Limb (tissue), 2 donors: ENCODE results near the gene PCID2.
A peak's percentile ranks its signal among the peaks of the same experiment; 100 is the strongest.

Source experiments
- DNase-seq, 2 donors: peaks; one replicate each; pipeline ENCODE4 v3.0.0-alpha.2; 2016; ENCODE audit errors: extremely low spot score in 2 of 2

PCID2 gene

DNA sequence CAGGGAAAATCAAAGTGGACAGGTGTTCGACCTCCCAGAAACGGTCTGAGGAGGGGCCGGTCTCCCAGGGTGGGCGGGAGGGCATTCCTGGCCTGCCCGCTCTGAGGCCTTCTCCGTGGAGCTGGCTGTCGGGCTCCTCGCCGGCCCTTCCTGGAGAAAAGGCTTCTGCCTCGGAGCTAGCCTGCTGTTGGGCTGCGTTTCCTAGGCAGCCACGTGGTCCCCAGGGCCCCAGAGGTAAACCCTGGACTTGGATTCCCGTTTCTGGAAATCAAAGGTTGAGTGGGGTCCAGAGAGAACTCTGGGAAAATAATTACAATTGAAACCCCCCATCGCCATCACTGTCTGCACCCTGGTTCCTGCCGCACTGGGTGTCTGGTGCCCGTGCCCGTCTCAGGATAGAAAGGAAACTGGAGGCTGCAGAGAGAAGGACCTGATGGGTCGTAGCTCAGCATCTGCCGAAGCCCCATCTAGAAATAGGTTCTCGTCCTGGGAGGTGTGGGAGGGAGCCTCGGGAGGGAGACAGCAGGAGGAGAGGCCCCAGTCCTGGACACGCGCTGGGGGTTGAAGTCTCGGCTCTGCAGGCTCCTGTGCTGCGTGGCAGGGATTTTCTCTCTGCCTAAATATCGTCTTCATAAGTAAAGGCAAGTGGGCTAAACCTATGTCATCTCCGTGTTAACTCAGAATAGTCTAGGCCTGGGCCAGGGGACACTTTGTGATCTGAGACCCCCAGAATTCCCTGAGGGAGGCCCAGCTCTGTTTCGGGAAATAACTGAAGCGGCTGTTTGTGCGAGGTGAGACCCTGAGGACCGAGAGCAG lies 57.7 kb downstream of the PCID2 start:
- DNase-seq = no peak

DNA sequence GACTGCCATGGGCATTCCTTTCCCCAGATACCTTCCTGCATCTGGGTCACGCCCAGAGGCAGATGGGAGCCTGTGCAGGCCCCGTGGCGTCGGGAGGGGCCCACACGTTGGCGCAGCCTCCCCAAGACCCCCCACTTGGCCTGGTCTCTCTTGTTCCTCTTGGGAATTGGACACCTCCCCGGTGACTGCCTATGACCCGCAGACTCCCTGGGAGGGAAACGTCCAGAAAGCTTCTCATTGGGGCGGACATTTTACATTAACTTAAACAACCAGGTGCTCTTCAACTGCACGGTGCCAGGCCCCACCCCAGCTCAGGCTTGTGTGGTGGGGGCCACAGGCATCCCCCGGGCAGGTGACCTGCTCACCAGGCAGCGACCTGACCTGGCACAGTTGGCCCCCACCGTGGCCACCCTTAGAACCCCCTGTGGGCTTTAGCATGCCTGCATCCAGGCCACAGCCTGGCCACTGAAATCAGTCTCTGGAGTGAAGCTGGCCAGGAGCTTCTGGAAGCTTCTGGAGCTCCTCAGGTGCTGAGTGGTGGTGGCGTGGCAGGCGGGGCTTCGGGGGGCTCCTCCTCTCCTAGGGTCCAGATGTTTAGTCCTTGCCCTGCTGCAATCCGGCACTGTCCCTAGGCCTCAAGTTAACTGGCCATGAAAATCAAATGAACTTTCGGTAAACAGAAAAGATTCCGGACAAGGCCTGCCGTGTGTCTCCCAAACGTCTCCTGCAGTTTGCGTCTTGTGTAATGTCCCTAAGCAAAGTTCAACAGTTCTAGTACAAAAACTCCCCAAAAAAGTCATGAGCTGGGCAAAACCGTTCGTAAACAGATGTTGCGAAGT lies 58.5 kb downstream of the PCID2 start:
- no peak for DNase-seq

DNA sequence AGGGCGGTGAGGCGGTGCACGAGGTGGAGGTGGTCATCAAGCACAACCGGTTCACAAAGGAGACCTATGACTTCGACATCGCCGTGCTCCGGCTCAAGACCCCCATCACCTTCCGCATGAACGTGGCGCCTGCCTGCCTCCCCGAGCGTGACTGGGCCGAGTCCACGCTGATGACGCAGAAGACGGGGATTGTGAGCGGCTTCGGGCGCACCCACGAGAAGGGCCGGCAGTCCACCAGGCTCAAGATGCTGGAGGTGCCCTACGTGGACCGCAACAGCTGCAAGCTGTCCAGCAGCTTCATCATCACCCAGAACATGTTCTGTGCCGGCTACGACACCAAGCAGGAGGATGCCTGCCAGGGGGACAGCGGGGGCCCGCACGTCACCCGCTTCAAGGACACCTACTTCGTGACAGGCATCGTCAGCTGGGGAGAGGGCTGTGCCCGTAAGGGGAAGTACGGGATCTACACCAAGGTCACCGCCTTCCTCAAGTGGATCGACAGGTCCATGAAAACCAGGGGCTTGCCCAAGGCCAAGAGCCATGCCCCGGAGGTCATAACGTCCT lies 59.4 kb downstream of the PCID2 start:
- DNase-seq = no peak

DNA sequence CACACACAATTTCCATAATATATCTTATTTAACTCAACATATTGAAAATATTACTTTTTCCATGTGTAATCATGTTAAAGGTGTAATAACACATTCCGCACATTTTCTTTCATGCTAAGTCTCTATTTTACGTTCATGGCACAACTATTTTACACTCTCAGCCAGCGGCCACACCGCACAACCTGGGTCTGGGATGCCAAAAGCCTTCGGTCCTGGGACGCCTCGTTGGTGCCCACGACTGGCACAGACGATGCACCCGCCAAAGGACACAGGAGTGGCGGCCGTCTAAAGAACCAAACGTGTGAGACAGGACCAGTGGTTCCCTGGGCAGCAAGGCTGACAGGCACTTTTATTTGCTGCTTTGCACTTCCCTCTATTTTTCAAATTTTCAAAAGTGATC lies 60.1 kb downstream of the PCID2 start:
- DNase-seq = no peak

DNA sequence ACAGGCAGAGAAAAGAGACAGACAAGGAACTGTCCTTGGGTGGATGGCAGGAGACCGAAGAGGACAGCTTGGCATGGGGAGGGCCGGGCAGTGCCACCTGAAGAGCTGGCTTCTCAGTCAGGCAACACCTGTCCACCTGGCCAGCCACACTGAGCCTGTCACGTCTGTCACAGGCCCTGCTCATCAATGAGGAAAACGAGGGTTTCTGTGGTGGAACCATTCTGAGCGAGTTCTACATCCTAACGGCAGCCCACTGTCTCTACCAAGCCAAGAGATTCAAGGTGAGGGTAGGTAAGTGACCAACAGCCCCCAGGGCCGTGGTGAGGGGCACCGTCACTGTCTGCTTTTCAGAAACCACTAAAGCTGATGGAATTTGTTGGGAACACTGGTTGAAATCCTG lies 61.3 kb downstream of the PCID2 start:
- DNase-seq = no peak

DNA sequence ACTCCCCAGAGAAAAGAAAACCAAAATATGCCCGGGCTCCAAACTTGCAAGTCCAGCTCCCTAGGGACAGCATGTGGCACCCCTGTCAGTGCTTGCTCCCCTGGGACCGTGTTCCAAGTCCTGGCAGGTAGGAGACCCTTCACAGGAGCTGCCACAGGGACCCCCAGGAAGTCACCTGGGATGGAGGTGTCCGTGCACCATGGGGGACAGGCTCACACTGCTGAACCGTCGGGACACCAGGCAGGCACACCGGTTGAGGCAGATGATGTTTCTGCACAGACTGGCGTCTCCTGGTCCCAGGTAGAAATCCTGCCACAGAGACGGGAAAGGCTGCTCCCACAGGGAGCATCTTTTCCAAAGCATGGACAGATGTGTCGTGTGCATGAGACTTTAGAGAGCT lies 61.7 kb downstream of the PCID2 start:
- DNase-seq = no peak

DNA sequence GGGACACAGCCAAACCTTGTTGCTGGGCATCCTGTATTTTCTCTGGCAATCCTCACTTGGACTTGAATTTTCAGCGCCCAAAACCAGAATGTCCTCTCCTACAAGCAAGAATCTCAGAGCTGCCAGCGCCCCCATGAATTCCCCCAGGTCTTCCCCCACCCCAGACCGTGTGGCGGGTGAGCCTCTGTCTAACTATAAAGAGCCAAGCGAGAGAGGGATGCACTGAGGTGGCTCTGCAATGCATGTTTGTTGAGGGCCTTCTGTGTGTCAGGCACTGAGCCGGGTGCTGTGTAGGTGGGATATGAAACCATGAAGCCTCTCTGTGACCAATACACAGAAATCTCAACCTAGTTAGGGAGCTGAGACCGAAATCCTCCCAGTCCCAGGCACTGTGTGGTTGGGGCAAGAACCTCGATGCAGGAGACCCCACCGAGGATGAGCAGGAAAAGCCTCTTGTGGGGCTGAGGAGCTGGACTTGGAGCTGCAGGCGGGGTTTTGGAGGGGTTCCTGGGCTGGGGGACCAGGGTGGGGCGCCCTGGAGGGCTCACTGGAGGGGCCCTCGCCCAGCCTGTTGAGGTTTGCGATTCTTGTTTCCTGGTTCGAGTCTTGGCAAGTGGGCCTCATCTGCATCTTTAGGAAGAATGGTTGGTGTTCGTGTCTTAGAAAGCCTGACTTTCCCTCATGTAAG lies 62.4 kb downstream of the PCID2 start:
- no peak for DNase-seq

DNA sequence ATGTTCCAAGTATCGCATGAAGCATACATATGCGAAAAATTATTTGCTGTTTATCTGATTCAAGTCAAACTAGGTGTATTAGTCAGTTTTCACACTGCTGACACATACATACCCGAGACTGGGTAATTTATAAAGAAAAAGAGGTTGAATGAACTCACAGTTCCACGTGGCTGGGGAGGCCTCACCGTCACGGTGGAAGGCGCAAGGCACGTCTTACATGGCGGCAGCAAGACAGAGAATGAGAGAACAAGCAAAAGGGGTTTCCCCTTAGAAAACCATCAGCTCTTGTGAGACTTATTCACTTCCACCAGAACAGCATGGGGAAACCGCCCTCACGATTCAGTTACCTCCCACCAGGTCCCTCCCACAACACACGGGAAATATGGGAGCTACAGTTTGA lies 63.0 kb downstream of the PCID2 start:
- DNase-seq = no peak

DNA sequence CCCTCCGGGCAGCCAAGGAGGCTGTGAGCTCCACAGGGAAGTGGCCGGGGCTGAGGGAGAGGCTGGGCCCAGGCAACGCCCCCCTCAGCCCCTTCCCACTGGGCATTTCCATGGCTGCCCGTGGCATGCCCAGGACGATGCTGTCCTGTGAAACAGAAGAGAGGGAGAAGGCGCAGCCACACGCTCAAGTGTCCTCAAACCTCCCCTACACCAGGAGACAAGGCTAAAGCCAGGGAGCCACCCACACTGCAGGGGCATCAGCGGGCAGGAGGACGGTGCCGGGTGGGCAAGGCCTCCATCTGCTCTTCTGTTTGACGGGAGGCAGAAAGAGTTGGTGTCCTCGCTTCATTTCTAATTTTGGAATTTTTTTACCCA lies 64.2 kb downstream of the PCID2 start:
- DNase-seq = no peak

DNA sequence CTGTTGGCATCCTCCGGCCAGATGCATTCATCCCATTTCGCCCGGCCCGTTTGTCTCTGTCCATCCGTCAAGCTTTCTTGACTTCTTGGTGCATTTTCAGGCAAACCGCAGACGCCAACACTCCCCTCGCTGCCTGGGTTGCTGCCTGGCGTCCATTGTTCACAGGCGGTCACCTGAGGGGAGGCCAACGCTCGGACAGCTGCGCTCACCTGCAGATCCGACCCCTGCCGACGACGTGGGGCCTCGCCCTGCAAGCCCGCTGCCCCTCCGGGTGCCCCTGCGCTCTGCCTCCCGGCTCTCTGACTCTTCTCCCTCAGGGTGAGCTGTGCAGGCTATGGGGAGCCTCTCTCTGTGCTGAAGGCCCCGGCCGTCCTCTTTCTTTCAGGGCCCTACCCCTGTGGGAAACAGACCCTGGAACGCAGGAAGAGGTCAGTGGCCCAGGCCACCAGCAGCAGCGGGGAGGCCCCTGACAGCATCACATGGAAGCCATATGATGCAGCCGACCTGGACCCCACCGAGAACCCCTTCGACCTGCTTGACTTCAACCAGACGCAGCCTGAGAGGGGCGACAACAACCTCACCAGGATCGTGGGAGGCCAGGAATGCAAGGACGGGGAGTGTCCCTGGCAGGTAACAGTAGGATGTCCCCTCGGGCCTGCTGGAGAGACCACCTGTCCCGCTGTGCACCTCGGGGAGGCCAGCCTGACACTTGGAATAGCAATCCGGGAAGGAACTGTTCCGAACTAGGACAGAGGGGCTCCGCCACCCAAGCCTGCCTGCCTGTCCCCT lies 64.8 kb downstream of the PCID2 start:
- peak in 1 of 2 donors; percentile 21 for DNase-seq

DNA sequence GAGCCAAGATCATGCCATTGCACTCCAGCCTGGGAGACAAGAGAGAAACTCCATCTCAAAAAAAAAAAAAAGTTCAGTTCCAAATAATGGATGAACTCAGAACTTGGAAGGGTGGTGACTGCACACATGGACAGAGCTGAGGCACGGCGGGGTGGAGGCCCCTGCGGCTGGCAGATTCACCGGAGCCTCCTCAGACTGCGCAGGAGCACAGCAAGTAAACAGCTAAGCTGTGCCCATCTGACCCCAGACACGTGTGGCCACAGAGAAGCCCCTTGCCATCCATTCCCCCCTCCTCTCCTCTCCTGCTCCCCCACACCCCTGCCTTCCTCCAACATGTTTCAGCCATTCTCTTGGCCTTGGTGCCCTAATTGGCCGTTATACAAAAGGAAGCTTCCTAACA lies 65.6 kb downstream of the PCID2 start:
- no peak for DNase-seq

DNA sequence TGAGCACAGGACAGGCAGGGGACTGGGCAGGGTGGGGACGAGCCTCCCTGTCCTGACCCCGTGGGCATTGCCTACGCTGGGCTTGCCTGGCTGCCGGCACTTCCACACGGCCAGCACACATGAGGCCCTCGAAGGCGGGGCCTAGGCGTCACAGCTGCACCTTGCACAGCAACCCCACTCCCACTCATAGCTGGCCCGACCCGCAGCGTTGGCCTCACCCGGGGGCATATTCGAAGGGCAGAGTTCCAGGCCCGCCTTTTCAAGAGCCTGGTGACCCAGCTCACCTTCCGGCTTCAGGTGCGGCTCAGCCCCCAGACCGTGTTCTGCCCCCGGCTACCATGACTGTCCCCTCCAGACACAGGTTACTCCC lies 66.9 kb downstream of the PCID2 start:
- peak in 1 of 2 donors; percentile 13 for DNase-seq

DNA sequence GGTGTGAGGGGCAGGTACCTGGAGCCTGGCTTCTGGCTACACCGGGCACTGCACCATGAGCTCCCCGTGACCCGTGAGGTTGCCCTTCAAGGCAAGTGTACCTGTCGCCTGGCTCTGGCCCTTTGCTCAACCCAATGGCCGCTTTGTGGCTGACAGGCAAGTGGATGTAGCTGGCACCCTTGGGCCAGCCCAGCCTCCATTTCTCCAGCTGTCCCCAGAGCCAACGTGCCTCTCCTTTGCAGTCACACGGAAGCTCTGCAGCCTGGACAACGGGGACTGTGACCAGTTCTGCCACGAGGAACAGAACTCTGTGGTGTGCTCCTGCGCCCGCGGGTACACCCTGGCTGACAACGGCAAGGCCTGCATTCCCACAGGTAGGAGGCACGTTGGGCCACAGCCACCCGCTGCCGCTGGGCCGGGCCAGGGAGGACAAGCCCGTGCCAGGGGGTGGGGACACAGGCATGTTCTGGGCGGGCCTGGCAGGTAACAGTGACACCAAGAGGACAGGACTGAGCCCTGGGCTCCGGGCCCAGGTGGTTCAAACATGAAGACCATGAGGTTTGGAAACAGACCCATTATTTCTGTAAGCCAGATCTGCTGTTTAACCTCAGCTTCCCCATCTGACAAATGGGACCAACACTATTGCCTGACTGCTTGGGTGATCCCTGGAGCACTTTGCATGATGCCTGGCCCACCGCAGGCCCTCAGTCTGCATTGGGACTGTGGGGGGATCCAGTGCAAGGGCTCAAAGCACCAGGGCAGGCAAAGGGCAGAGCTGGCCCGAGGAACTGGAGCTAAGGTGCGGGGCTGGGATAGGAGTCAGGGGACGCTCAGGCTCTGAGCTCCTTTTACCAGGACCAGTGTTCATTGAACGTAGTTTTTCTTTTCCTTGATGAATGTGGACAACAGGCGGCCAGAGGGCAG lies 67.5 kb downstream of the PCID2 start:
- DNase-seq = peak in 1 of 2 donors; percentile 20

DNA sequence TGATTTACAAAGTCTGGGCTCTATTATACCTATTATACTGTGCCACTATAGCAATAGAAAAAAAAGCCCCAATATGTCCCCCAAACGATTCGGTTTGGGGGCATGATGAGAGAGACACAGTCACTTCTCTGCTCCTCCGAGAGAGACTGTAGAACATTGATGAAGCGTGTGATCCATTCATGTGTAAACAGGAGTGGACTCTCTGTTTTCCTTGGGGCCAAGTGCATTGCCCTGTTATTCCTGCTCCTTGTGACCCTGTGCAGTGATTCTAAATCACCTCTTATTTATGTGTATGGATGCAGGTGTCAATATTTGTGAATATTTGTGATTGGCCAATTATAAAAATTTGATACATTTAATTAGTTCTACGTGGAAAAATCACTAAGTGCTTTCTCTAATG lies 68.9 kb downstream of the PCID2 start:
- no peak for DNase-seq

DNA sequence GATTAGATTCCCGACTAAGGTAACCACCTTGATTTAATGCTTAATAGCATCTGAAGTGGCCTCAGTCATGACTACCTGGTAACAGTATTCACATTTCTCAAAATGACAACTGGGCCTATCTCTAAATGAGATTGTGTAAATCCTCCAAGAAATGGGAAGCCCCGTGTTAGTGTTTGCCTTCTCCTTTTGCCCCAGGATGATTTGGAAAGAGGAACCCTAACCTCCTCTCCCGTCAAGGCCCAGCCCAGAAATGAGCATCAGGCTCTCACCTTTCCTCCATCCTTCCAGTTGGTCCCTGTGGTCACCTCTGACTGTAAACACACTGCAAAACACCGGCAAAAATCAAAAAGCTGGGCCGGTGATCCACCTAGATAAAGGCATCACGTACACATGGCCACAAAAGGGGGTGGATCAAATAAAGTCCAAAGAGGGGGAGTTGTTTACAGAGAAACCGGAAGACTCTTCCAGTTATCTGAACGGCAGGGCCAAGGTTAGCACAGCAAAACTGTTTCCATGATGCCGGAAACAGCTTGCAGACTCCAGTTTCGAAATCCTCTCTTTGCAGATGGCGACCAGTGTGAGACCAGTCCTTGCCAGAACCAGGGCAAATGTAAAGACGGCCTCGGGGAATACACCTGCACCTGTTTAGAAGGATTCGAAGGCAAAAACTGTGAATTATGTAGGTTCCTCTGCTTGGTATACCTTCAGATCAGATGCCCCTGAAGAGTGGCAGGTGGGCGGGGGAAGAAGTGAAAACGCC lies 69.5 kb downstream of the PCID2 start:
- DNase-seq = peak in 1 of 2 donors; percentile 7

DNA sequence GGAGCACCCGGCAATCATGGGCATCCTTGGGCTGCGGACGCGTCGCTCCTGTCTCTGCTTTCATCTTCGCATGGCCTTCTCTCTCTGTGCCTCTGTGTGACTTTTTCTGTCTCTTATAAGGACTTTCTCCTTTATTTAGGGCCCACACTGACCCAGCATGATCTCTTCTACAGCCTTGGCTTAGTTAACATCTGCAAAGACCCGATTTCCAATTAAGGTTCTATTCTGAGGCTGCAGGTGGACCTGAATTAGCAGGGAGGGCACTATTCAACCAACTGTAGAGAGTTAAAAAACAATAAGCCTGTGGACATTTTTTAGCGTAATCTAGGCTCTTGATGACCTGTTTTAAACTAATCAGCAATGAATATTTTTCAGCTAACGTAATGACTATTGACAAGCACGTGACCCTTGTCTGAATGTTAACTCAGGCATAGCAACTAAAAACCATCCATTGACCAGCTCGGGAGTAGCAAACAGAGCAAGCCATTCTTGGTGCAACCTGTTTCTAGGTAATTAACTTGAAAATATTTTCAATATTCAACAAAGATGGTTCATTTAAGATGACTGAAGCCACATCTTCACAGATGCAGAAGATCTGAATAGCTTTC lies 70.7 kb downstream of the PCID2 start:
- no peak for DNase-seq

DNA sequence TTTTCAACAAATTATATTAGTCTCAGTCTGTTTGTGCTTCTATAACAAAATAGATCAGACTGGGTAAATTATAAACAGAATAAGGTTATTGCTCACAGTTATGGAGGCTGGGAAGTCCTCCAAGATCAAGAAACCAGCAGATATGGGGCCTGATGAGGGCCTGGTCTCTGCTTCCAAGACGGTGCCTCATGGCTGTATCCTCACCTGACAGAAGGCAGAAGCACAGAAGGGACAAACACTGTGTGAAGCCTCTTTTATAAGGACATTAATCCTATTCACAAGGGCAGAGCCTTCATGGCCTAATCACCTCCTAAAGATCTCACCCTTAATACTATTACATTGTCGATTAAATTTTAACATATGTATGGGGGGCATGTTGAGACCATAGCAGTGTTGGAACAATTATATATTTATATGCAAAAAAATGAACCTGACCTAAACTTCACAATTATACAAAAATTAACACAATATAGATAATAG lies 73.1 kb downstream of the PCID2 start:
- no peak for DNase-seq

DNA sequence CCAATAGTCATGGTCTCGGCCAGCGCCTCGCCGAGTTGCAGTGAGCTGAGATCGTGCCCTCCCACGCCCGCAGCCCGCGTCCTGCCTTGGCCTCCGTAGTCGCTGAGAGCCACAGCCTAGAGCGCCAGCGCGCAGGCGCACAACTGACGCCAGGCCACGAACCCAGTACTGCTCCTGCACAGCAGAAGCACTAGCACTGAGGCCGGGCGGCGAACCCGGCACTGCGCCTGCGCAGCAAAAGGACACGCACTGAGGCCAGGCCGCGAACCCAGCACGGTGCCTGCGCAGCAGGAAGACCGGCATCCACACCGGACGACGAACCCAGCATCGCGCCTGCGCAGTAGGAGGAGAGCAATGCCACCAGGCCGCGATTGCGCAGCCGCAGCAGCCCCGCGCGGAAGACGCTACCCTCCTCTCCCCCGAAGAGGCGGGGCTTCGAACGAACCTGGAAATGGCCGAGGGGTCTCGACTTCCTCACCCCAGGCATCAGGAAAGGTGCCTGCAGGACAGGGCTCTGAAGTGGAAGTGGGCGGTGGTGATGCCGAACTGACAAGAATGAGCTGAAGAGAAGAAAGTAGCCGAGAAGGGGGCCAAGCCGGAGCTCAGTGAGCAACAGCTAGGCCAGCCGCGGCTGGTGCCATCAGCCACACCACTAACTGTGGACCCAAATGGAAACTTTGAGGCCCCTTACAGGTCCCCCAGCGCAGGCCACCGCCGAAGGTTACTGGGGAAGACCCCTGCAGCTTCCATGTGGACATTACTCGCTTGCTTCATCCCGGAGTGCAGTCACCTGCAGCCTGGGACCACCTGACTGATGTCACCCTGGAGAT lies 78.3 kb downstream of the PCID2 start:
- peak in 1 of 2 donors; percentile 52 for DNase-seq
